ENCODE results near the gene ANGPTL5. TPM values are rescaled to one million over a fixed set of nuclear protein-coding genes. Genes with fewer than 3 reads are reported as not detected.

The ANGPTL5 gene
- total and polyA plus RNA-seq, 9 of the 15 experiments (the other 6 are each of a cell fraction or from before 2014, with no cell fraction given): 0.03 TPM; not detected in 8

- TF ChIP-seq ZNF551 (CRISPR knock-in tag; IDR thresholded peaks at IDR 0.05) (no peak), EP400 (IDR thresholded peaks at IDR 0.05) (0 out of 2 replicates have a peak, but pooled peaks have one; percentile 3), SMARCE1 (IDR thresholded peaks at IDR 0.05) (0 out of 2 replicates have a peak, but pooled peaks have one; percentile 25), L3MBTL2 (IDR thresholded peaks at IDR 0.05) (peak; percentile 63), ZSCAN29 (IDR thresholded peaks at IDR 0.05) (no peak), NUFIP1 (IDR thresholded peaks at IDR 0.05; ENCODE audit: partially characterized antibody) (no peak), NFYB (IDR thresholded peaks at IDR 0.05; ENCODE audit: extremely low read depth, insufficient read length) (peak; percentile 76), KDM2B (CRISPR knock-in tag; IDR thresholded peaks at IDR 0.05) (no peak), MAZ (CRISPR knock-in tag; conservative IDR thresholded peaks at IDR 0.05 in 1 of 2, IDR thresholded peaks at IDR 0.05 in 1 of 2) (peak; percentile 62 to 87; a peak in 3 of 4 replicates), MECOM (CRISPR knock-in tag; IDR thresholded peaks at IDR 0.05) (no peak), E2F6 (IDR thresholded peaks at IDR 0.05; ENCODE audit: borderline replicate concordance in 1 of 2, extremely low read depth in 1 of 2, insufficient read depth in 1 of 2, insufficient read length in 1 of 2, low read depth in 1 of 2, low read length in 1 of 2, poor library complexity in 1 of 2, severe bottlenecking in 1 of 2) (peak in 1 of 2 experiments; percentile 58), SIN3A (IDR thresholded peaks at IDR 0.05; ENCODE audit: borderline replicate concordance in 2 of 2, control insufficient read depth in 1 of 2, low read depth in 2 of 2, low read length in 2 of 2) (peak in 1 of 2 experiments; percentile 77; a peak in 1 of 4 replicates), FOXA1 (IDR thresholded peaks at IDR 0.05; ENCODE audit: borderline replicate concordance) (no peak), TCFL5 (CRISPR knock-in tag; conservative IDR thresholded peaks at IDR 0.05) (no peak)
- TF ChIP-seq, protein P1, sequence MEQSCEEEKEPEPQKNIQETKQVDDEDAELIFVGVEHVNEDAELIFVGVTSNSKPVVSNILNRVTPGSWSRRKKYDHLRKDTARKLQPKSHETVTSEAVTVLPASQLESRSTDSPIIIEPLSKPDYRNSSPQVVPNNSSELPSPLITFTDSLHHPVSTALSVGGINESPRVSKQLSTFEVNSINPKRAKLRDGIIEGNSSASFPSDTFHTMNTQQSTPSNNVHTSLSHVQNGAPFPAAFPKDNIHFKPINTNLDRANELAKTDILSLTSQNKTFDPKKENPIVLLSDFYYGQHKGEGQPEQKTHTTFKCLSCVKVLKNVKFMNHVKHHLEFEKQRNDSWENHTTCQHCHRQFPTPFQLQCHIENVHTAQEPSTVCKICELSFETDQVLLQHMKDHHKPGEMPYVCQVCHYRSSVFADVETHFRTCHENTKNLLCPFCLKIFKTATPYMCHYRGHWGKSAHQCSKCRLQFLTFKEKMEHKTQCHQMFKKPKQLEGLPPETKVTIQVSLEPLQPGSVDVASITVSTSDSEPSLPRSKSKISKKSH (CRISPR knock-in tag; IDR thresholded peaks at IDR 0.05): no peak
- TF ChIP-seq, protein P2, sequence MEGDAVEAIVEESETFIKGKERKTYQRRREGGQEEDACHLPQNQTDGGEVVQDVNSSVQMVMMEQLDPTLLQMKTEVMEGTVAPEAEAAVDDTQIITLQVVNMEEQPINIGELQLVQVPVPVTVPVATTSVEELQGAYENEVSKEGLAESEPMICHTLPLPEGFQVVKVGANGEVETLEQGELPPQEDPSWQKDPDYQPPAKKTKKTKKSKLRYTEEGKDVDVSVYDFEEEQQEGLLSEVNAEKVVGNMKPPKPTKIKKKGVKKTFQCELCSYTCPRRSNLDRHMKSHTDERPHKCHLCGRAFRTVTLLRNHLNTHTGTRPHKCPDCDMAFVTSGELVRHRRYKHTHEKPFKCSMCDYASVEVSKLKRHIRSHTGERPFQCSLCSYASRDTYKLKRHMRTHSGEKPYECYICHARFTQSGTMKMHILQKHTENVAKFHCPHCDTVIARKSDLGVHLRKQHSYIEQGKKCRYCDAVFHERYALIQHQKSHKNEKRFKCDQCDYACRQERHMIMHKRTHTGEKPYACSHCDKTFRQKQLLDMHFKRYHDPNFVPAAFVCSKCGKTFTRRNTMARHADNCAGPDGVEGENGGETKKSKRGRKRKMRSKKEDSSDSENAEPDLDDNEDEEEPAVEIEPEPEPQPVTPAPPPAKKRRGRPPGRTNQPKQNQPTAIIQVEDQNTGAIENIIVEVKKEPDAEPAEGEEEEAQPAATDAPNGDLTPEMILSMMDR (IDR thresholded peaks at IDR 0.05 in 2 of 3, conservative IDR thresholded peaks at IDR 0.05 in 1 of 3; ENCODE audit: insufficient read depth in 2 of 3, low read depth in 1 of 3, low read length in 3 of 3): peak in 2 of 3 experiments; percentile 26 to 36; a peak in 4 of 6 replicates
Measured at GRCh38 chr11:101914738-101915426, 1.4 kb downstream of the ANGPTL5 start, which contains the start of gene CEP126 (continued).
